ENCODE results near the gene ERC1.

GRCh38 chr12:1365703-1366102 lies 374.7 kb downstream of the ERC1 start:
- TF ChIP-seq TAF1 (IDR thresholded peaks at IDR 0.05; ENCODE audit: low read depth, low read length) (no peak), POLR2AphosphoS5 (IDR thresholded peaks at IDR 0.05; ENCODE audit: low read depth, low read length) (no peak), POLR2A (IDR thresholded peaks at IDR 0.05; ENCODE audit: low read depth, low read length) (no peak), PAX5 (IDR thresholded peaks at IDR 0.05; ENCODE audit: insufficient read depth, low read length, severe bottlenecking) (no peak)
